Endodermal cell (in vitro differentiated cells): ENCODE results near the gene ZNF621. TPM values are rescaled to one million over a fixed set of nuclear protein-coding genes. Genes with fewer than 3 reads are reported as not detected.

Experiments
- DNase-seq: peaks from one replicate; pipeline ENCODE4 v3.0.0-alpha.2; 2017
- H3K27ac ChIP-seq: 2 replicates; pipeline ENCODE4 v1.5.1; 2013; ENCODE audit warnings: mild to moderate bottlenecking, low read depth, low read length, moderate library complexity
- H3K27me3 ChIP-seq: 2 replicates; pipeline ENCODE4 v1.6.1; 2013; ENCODE audit warnings: mild to moderate bottlenecking, low read length, moderate library complexity; ENCODE audit not compliant: insufficient read depth, control insufficient read depth, poor library complexity, severe bottlenecking
- H3K36me3 ChIP-seq: 2 replicates; pipeline ENCODE4 v1.7.0; 2013; ENCODE audit warnings: mild to moderate bottlenecking, low read length, moderate library complexity; ENCODE audit not compliant: control insufficient read depth, insufficient read depth
- H3K4me1 ChIP-seq: one replicate; pipeline ENCODE4 v1.7.0; 2013; ENCODE audit warnings: low read length; ENCODE audit not compliant: control insufficient read depth, insufficient read depth
- H3K4me3 ChIP-seq: 2 replicates; pipeline ENCODE4 v1.5.1; 2013; ENCODE audit warnings: mild to moderate bottlenecking, low read length, moderate library complexity
- H3K9ac ChIP-seq: 2 replicates; pipeline ENCODE4 v1.6.1; 2013; ENCODE audit warnings: mild to moderate bottlenecking, low read length, moderate library complexity; ENCODE audit not compliant: poor library complexity, severe bottlenecking; ENCODE audit errors: extremely low read depth
- H3K9me3 ChIP-seq: 2 replicates; pipeline ENCODE4 v1.6.1; 2013; ENCODE audit warnings: mild to moderate bottlenecking, low read length, moderate library complexity; ENCODE audit not compliant: control insufficient read depth
- H3K27ac Mint-ChIP-seq: 2 replicates; pipeline ENCODE4 v1.8.0; 2020; ENCODE audit warnings: mixed read lengths
- H3K27me3 Mint-ChIP-seq: 2 replicates; pipeline ENCODE4 v1.8.0; 2021; ENCODE audit warnings: mild to moderate bottlenecking, mixed read lengths; ENCODE audit not compliant: insufficient read depth
- H3K36me3 Mint-ChIP-seq: 2 replicates; pipeline ENCODE4 v1.8.0; 2020; ENCODE audit warnings: low read depth, mixed read lengths
- H3K4me1 Mint-ChIP-seq: 2 replicates; pipeline ENCODE4 v1.8.0; 2020; ENCODE audit warnings: mixed read lengths
- H3K4me3 Mint-ChIP-seq: 2 replicates; pipeline ENCODE4 v1.8.0; 2020; ENCODE audit warnings: mild to moderate bottlenecking, moderate library complexity, mixed read lengths
- H3K9me3 Mint-ChIP-seq: 2 replicates; pipeline ENCODE4 v1.8.0; 2020; ENCODE audit warnings: mild to moderate bottlenecking, mixed read lengths
- CTCF ChIP-seq: fragments of 200-600 bp; sonication (generic); conservative IDR thresholded peaks from 2 replicates; pipeline ENCODE4 v1.5.0; 2021; ENCODE audit warnings: antibody characterized with exemption, mild to moderate bottlenecking
- WGBS, 2 experiments: methylation state at CpG; one replicate each; pipeline versions ENCODE4 v1.1.5 to v1.1.7; 2013; ENCODE audit warnings: missing lambda C conversion rate in 2 of 2, mixed read lengths in 1 of 2; ENCODE audit not compliant: insufficient coverage in 1 of 2, insufficient read length in 1 of 2; 5-methylcytosine and 5-hydroxymethylcytosine counted together
- total RNA-seq, 2 donors: library from RNA; stranded (reverse); fragmentation: NEBNext Ultra II Directional in 1 of 2; extraction: Animal tissue kit (Norgen Biotek cat#: 25700) in 1 of 2; gene quantifications; 2 replicates in 1 of 2; 3 replicates in 1 of 2; pipeline ENCODE4 v1.2.1, GENCODE V29; 2021

Gene ZNF621
- total RNA-seq, 2 donors from 2014 or later: 21.3 to 32.1 TPM

GRCh38 chr3:40534283-40534682 is 9.5 kb downstream of the ZNF621 start:
- H3K36me3 ChIP-seq: peaks cover 87% of the 10 kb centered on the region
- peaks cover 70% of the 10 kb centered on the region for H3K9me3 Mint-ChIP-seq

GRCh38 chr3:40546816-40547215 is 22.1 kb downstream of the ZNF621 start:
- TF ChIP-seq CTCF: no peak
- Mint-ChIP-seq H3K27me3 (no peaks in the 10 kb centered on the region), H3K36me3 (peaks cover 4% of the 10 kb centered on the region), H3K4me1 (no peaks in the 10 kb centered on the region), H3K4me3 (no peak overlapping the region), H3K27ac (no peak overlapping the region), H3K9me3 (peaks cover 14% of the 10 kb centered on the region)
- no peak for DNase-seq
- H3K27ac ChIP-seq: no peak overlapping the region
- H3K27me3 ChIP-seq: no peaks in the 10 kb centered on the region
- H3K36me3 ChIP-seq: no peaks in the 10 kb centered on the region
- H3K9ac ChIP-seq: no peak overlapping the region
- no peaks in the 10 kb centered on the region for H3K4me1 ChIP-seq
- H3K4me3 ChIP-seq: no peak overlapping the region
- 80% methylated on average over 1 of the region's 1 CpG; no CpG with 5 or more reads in 1 of the 2 experiments for WGBS, 2 experiments
- peaks cover 15% of the 10 kb centered on the region for H3K9me3 ChIP-seq

More at GRCh38 chr3:40534283-40534682, 9.5 kb downstream of the ZNF621 start:
- Histone ChIP-seq H3K4me3 (no peak overlapping the region), H3K9ac (no peak overlapping the region), H3K4me1 (no peaks in the 10 kb centered on the region), H3K27ac (no peak overlapping the region), H3K9me3 (peaks cover 56% of the 10 kb centered on the region), H3K27me3 (no peaks in the 10 kb centered on the region)
- no peak overlapping the region for H3K4me3 Mint-ChIP-seq
- H3K27ac Mint-ChIP-seq: no peak overlapping the region
- peaks cover 95% of the 10 kb centered on the region for H3K36me3 Mint-ChIP-seq
- H3K4me1 Mint-ChIP-seq: no peaks in the 10 kb centered on the region
- no peaks in the 10 kb centered on the region for H3K27me3 Mint-ChIP-seq
- no peak for DNase-seq
- TF ChIP-seq CTCF: no peak

GRCh38 chr3:40550167-40550566 is 25.4 kb downstream of the ZNF621 start:
- DNase-seq: no peak
- Mint-ChIP-seq H3K27me3 (no peaks in the 10 kb centered on the region), H3K4me1 (no peaks in the 10 kb centered on the region), H3K27ac (no peak overlapping the region), H3K4me3 (no peak overlapping the region), H3K36me3 (peaks cover 4% of the 10 kb centered on the region), H3K9me3 (peaks cover 21% of the 10 kb centered on the region)
- WGBS, 2 experiments: 96 to 100% methylated on average over 1 of the region's 1 CpG
- no peak overlapping the region for H3K4me3 ChIP-seq
- H3K36me3 ChIP-seq: no peaks in the 10 kb centered on the region
- H3K27ac ChIP-seq: no peak overlapping the region
- no peaks in the 10 kb centered on the region for H3K27me3 ChIP-seq
- H3K4me1 ChIP-seq: no peaks in the 10 kb centered on the region
- no peak overlapping the region for H3K9ac ChIP-seq
- peaks cover 23% of the 10 kb centered on the region for H3K9me3 ChIP-seq
- TF ChIP-seq CTCF: no peak
